HG03378 (cell line): Measurements from ENCODE around the gene OLR1.

ENCODE experiments used
- ATAC-seq: cut with Tn5 transposase; IDR thresholded peaks from one replicate; pipeline ENCODE4 v1.9.1; 2021; ENCODE audit warnings: mild to moderate bottlenecking, moderate library complexity; ENCODE audit not compliant: unreplicated experiment

Gene OLR1

DNA sequence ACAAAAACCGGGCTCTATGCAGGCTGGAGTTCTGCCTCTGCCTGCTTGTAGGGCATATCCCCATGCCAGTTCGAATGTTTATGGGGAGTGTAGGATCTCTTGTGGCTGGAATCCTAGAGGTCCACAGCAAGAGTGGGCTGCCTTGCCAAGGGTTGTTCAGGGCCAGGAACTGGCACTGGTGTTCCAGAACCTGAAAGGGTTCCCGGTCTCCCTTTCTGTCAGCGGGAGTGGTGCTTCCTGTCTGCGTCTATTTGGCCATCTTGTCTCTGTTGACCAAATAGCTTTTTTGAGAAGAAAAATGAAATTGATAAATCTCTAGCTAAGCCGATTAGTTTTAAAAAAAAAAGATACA, 17.8 kb downstream of the OLR1 start:
- ATAC-seq: no peak

DNA sequence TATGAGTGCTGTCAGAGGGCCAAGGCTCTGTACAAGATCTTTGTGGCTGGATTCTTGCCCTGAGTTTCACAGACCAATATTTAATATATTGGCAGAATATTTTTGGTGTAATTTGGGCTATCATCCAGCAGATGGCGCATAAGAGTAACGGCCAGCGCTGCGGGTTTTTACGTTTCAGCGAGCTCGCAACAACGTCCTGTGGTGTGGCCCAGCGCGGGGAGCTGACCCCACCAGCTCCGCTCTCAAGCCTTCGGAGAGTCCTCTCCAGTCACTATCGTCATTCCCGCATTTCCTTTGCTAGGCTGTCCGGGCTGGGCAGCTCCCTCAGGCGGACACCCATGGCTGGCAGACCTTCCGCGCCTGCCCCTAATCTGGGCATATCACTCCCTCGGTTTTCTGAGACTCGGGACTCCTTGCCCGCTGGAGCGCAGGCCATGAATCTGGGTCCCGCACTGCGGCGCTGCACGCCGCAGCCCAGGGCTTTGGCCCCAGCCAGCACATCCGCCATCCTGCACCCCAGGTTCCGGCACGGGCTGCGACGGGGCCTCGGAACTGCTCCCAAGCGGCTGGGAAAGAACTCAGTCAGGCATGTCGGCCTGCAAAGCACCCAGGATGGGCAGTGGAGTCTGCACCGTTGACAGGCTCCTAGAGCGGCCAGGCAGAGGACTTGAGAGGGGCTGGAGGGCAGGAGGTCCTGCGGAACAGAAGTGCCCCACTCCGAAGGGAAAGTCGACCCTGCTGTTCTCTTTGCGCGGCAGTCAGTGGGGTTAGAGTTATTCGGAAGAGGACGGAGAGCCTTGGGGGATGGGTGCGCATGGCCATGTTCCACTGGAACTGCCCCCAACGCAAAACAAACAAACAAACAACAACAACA, 18.4 kb downstream of the OLR1 start:
- no peak for ATAC-seq

DNA sequence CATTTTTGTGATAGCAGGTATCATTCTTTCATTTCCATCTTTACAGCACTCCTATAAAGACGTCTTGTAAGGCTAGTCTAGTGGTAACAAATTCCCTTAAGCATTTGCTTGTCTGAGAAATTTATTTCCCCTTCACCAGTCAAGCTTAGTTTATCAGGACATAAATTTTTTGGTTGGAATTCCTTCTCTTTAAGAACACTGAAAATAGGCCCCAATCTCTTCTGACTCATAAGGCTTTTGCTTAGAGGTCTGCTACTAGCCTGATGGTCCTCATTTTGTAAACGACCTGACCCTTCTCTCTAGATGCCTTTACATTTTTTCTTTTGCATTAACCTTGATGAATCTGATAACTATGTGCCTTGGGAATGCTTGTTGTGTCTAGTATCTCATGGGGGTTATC, 20.3 kb downstream of the OLR1 start:
- no peak for ATAC-seq

- peak; percentile 78 for ATAC-seq
Observed at GRCh38 chr12:10147714-10148403, 24.1 kb downstream of the OLR1 start.

- ATAC-seq: no peak
Observed at GRCh38 chr12:10142976-10143589, 28.8 kb downstream of the OLR1 start.

DNA sequence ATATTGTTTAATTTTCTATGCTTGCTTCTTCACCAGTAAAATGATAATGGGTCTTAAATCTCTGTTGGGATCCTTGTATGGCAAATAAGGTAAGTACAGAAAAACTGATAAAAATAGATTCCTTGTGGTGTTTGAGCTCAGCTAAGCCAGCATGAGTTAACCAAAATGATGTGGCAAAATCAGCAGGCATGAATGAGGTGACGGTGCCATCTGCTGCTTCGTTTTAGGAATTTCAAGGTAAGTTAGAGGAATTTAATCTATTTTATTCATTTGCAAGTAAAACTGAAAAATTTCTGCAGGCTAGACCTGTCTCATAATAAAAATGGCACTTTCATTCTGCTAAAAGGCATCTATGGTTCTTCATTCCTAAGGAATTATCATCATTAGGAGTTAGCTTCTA, 31.9 kb downstream of the OLR1 start:
- ATAC-seq: no peak

GRCh38 chr12:10136637-10137205, 35.2 kb downstream of the OLR1 start:
- no peak for ATAC-seq

DNA sequence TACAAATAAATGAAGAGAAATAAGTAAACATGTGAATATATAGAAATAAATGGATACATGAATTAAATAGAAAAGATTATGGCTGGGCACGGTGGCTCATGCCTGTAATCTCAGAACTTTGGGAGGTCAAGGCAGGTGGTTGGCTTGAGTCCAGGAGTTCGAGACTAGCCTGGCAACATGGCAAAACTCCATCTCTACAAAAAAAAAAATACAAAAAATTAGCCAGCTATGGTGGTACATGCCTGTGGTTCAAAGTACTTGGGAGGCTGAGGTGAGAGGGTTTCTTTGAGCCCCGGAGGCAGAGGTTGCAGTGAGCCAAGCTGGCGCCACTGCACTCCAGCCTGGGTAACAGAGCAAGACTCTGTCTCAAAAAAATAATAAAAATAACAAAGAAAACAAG, 36.8 kb downstream of the OLR1 start:
- no peak for ATAC-seq

- ATAC-seq: no peak
Observed at GRCh38 chr12:10132850-10133370, 39.0 kb downstream of the OLR1 start.

DNA sequence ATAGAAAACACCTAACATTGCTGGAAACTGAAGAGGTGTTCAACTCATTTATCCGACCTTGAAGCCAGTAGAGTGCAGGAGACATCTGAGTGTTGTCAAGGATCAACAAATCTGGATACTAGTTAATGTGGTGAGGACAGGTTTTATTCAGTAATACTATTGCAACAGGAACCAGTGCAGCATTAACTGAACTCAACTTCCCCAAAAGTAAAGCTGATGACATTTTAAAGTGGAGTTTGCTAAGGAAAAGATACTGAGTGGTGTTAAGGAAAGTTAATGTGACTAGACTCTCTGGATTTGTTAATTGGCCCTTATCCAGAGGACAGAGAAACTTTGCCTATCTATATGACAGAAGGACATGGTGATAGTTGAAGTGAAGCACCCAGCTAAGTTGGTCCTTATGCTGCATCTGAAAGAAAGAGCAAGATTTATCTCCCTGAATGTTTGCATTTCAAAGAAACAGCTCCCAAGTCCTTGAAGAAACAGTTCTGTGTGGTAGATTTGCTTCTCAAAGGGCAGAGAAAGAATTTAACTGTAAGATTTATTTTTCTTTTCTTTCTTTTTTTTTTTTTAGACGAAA, 40.7 kb downstream of the OLR1 start:
- ATAC-seq: no peak

DNA sequence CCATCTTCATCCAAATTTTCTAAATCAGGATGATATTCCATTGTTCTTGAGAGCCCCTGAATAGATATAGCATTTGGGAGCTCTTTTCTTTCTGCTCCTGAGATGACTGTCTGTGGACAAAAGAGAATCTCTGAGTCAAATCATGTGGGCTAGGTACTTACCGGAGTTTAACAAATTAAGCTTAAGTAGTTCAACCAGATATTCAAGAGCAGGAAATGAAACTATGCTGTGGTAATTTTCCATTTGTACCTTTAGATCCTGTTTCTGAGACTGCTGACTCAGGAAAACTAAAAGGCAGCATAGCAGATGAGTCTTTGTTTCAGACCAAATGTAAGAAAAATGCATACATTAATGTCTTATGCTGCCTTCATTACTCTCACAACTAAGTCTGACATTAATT, 41.9 kb downstream of the OLR1 start, which contains the start of gene CLEC7A:
CLEC7A (minus strand) TSS at position 158 of the 400 bp plus-strand sequence; CDS start at position 41, 117 bp downstream.
- peak; percentile 98 for ATAC-seq

- ATAC-seq: no peak
Observed at GRCh38 chr12:10128687-10129086, 43.2 kb downstream of the OLR1 start.

GRCh38 chr12:10126413-10126812, 45.5 kb downstream of the OLR1 start:
- ATAC-seq: no peak

GRCh38 chr12:10122689-10123088, 49.2 kb downstream of the OLR1 start:
- ATAC-seq: no peak

GRCh38 chr12:10121278-10121677, 50.7 kb downstream of the OLR1 start:
- ATAC-seq: no peak

GRCh38 chr12:10119066-10119465, 52.9 kb downstream of the OLR1 start:
- no peak for ATAC-seq

- ATAC-seq: no peak
Observed at GRCh38 chr12:10115890-10116289, 56.0 kb downstream of the OLR1 start.

- ATAC-seq: no peak
Observed at GRCh38 chr12:10115311-10115710, 56.6 kb downstream of the OLR1 start.

GRCh38 chr12:10113920-10114319, 58.0 kb downstream of the OLR1 start:
- ATAC-seq: no peak

GRCh38 chr12:10113075-10113474, 58.9 kb downstream of the OLR1 start:
- ATAC-seq: no peak

DNA sequence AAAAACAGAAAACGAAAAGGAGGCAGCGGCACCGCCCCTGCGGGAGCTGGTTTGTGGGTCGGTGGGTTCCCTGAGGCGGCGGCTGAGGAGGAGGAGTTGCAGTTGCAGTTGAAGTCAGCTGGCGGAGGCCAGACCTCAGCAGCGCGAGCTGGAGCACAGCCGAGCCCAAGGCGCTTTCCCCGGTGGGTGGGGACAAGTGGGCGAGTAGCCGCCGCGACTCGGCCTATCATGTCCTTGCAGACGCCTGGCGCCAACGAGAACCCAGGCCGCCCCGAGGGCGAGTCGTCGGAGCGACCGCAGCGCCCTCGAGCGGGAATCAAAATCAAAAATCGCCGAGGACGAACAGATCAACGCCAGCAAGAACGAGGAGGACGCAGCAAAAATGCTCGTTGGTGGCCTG, 60.5 kb downstream of the OLR1 start:
- no peak for ATAC-seq
